ENCODE data around the gene PSMC3.

- TF ChIP-seq EZH2 (IDR thresholded peaks at IDR 0.05; ENCODE audit: borderline replicate concordance): no peak
- no peak for TF ChIP-seq CTCF (IDR thresholded peaks at IDR 0.05; ENCODE audit: poor library complexity)
- TF ChIP-seq EZH2phosphoT487 (IDR thresholded peaks at IDR 0.05; ENCODE audit: low read depth, severe bottlenecking, unreplicated experiment): no peak
These were observed 25.2 kb upstream of the PSMC3 start for GRCh38 chr11:47451436-47451835.
